ENCODE results near the gene TBL1Y.
A peak's percentile ranks its signal among the peaks of the same experiment; 100 is the strongest.

TBL1Y gene

GRCh38 chrY:6913362-6913761 lies 2.9 kb downstream of the TBL1Y start:
- TF ChIP-seq CTCF (IDR thresholded peaks at IDR 0.05) = no peak

GRCh38 chrY:6921061-6921460 lies 10.6 kb downstream of the TBL1Y start:
- TF ChIP-seq CTCF (IDR thresholded peaks at IDR 0.05) = no peak

GRCh38 chrY:6928265-6928664 lies 17.8 kb downstream of the TBL1Y start:
- TF ChIP-seq CTCF (IDR thresholded peaks at IDR 0.05) = no peak

- TF ChIP-seq CTCF (IDR thresholded peaks at IDR 0.05) = no peak
Observed at GRCh38 chrY:6929237-6929636, 18.7 kb downstream of the TBL1Y start.

- no peak for TF ChIP-seq CTCF (IDR thresholded peaks at IDR 0.05)
Observed at GRCh38 chrY:6931779-6932396, 21.4 kb downstream of the TBL1Y start.

GRCh38 chrY:6935497-6935896 lies 25.0 kb downstream of the TBL1Y start:
- no peak for TF ChIP-seq CTCF (IDR thresholded peaks at IDR 0.05)

GRCh38 chrY:6947695-6948094 lies 37.2 kb downstream of the TBL1Y start:
- TF ChIP-seq CTCF (IDR thresholded peaks at IDR 0.05) = peak; percentile 51

- no peak for TF ChIP-seq CTCF (IDR thresholded peaks at IDR 0.05)
Observed at GRCh38 chrY:6948378-6948777, 37.9 kb downstream of the TBL1Y start.
